HG03469 (cell line): Measurements from ENCODE around the gene ADARB1.
"Not testable (repeated sequence)": the region's sequence is repeated elsewhere in the genome, so short reads cannot be mapped to it uniquely, and the experiment has no call there.

Experiments
- ATAC-seq: cut with Tn5 transposase; IDR thresholded peaks from one replicate; pipeline ENCODE4 v1.9.1; 2021; ENCODE audit warnings: mild to moderate bottlenecking, moderate library complexity, moderate number of reproducible peaks; ENCODE audit not compliant: unreplicated experiment

ADARB1 gene

GRCh38 chr21:45131537-45131999 is 57.2 kb downstream of the ADARB1 start:
- no peak for ATAC-seq

- ATAC-seq, result no peak
Observed at GRCh38 chr21:45132841-45133573, 58.6 kb downstream of the ADARB1 start.

- ATAC-seq, result not testable (repeated sequence)
Observed at GRCh38 chr21:45133574-45134278, 59.3 kb downstream of the ADARB1 start.

GRCh38 chr21:45134279-45135076 is 60.1 kb downstream of the ADARB1 start:
- ATAC-seq, result no peak

GRCh38 chr21:45135122-45135521 is 60.7 kb downstream of the ADARB1 start:
- ATAC-seq, result no peak

- ATAC-seq, result no peak
Observed at GRCh38 chr21:45135868-45136267, 61.5 kb downstream of the ADARB1 start.

GRCh38 chr21:45136500-45136899 is 62.1 kb downstream of the ADARB1 start:
- ATAC-seq, result no peak

GRCh38 chr21:45136927-45137611 is 62.7 kb downstream of the ADARB1 start:
- ATAC-seq, result no peak

- ATAC-seq, result no peak
Observed at GRCh38 chr21:45137612-45137937, 63.2 kb downstream of the ADARB1 start.

- ATAC-seq, result no peak
Observed at GRCh38 chr21:45138199-45139002, 64.0 kb downstream of the ADARB1 start.

GRCh38 chr21:45139003-45139360 is 64.6 kb downstream of the ADARB1 start:
- ATAC-seq, result not testable (repeated sequence)

GRCh38 chr21:45139473-45139872 is 65.1 kb downstream of the ADARB1 start:
- no peak for ATAC-seq

GRCh38 chr21:45140346-45140940 is 66.1 kb downstream of the ADARB1 start:
- ATAC-seq, result no peak

- ATAC-seq, result not testable (repeated sequence)
Observed at GRCh38 chr21:45140944-45141343, 66.6 kb downstream of the ADARB1 start.

- ATAC-seq, result no peak
Observed at GRCh38 chr21:45141507-45141906, 67.1 kb downstream of the ADARB1 start.

- no peak for ATAC-seq
Observed at GRCh38 chr21:45142469-45143308, 68.3 kb downstream of the ADARB1 start.

GRCh38 chr21:45143855-45144254 is 69.5 kb downstream of the ADARB1 start:
- ATAC-seq, result no peak

- no peak for ATAC-seq
Observed at GRCh38 chr21:45145146-45145545, 70.8 kb downstream of the ADARB1 start.

- ATAC-seq, result not testable (repeated sequence)
Observed at GRCh38 chr21:45145846-45146245, 71.5 kb downstream of the ADARB1 start.
